Fibroblast of gingiva (primary cell): ENCODE results near the gene NAGS.
"Not testable (repeated sequence)": the region's sequence is repeated elsewhere in the genome, so short reads cannot be mapped to it uniquely, and the experiment has no call there.

ENCODE experiments used
- DNase-seq: peaks from one replicate; pipeline ENCODE4 v3.0.0-alpha.2; 2011; ENCODE audit warnings: low read depth

NAGS gene

GRCh38 chr17:43984521-43984920 is 19.9 kb upstream of the NAGS start:
- no peak for DNase-seq

GRCh38 chr17:43986225-43986981 is 18.0 kb upstream of the NAGS start:
- no peak for DNase-seq

- DNase-seq, result no peak
These were observed 17.0 kb upstream of the NAGS start for GRCh38 chr17:43987131-43988021.

- no peak for DNase-seq
These were observed 16.1 kb upstream of the NAGS start for GRCh38 chr17:43988301-43988700.

GRCh38 chr17:43992641-43993040 is 11.8 kb upstream of the NAGS start:
- no peak for DNase-seq

GRCh38 chr17:43994272-43995149 is 9.9 kb upstream of the NAGS start:
- peak; percentile 54 for DNase-seq

GRCh38 chr17:43995150-43995471 is 9.3 kb upstream of the NAGS start:
- no peak for DNase-seq

GRCh38 chr17:43997180-43997579 is 7.2 kb upstream of the NAGS start:
- not testable (repeated sequence) for DNase-seq

GRCh38 chr17:43998552-43998951 is 5.9 kb upstream of the NAGS start:
- DNase-seq, result peak; percentile 40

GRCh38 chr17:43999024-43999423 is 5.4 kb upstream of the NAGS start:
- DNase-seq, result no peak

- DNase-seq, result no peak
These were observed 4.1 kb upstream of the NAGS start for GRCh38 chr17:44000141-44000860.

- no peak for DNase-seq
These were observed 3.5 kb upstream of the NAGS start for GRCh38 chr17:44000871-44001460.

GRCh38 chr17:44001461-44001920 is 2.9 kb upstream of the NAGS start:
- DNase-seq, result no peak

GRCh38 chr17:44002141-44002848 is 2.1 kb upstream of the NAGS start:
- DNase-seq, result peak; percentile 90

- no peak for DNase-seq
These were observed 522 bp downstream of the NAGS start for GRCh38 chr17:44004761-44005526.

- DNase-seq, result peak; percentile 29
These were observed 1.3 kb downstream of the NAGS start for GRCh38 chr17:44005527-44006271.

- no peak for DNase-seq
These were observed 1.8 kb downstream of the NAGS start for GRCh38 chr17:44006272-44006597.

GRCh38 chr17:44006598-44007345 is 2.4 kb downstream of the NAGS start:
- DNase-seq, result peak; percentile 98
